AG20443 (cell line): Measurements from ENCODE around the gene ZNF726.
"Not testable (repeated sequence)": the region's sequence is repeated elsewhere in the genome, so short reads cannot be mapped to it uniquely, and the experiment has no call there.

Source experiments
- DNase-seq: peaks from one replicate; pipeline ENCODE4 v3.0.0; 2012; ENCODE audit warnings: low spot score, mixed read lengths

The ZNF726 gene

DNA sequence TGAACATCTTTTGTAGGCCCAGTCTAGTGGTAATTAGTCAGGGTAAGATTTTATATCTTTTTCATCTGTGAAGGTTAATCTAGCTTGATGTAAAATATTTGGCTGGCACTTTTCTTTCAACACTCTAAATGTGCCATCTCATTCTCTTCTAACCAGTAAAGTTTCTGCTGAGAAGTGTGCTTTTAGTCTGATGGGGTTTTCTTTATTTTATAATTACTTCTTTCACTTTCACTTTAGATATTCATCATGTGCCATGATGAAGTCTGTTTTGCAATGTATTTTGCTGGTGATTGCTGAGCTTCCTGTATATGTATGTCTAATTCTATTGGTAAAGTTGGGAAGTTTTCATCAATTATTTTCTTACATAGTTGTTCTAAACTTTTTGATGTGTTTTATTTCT lies 31.9 kb downstream of the ZNF726 start:
- no peak for DNase-seq

DNA sequence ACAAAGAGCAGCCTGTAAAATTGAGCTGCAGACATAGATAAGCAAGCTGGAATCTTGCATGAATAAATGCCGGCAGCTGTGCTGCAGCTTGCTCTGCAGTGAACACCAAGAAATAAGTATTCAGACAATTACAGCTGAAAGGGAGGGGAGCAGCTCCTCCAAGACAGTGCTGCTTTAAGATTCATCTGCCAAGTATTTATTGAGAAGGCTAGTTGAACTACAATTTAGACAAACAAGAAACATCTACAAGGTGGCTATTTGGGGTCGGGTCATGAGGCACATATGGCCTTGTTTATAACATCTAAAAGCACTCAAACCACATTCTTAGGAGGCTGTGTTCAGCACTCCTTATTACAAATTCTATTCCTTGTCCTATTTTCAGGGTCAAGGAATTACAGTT lies 34.9 kb downstream of the ZNF726 start:
- no peak for DNase-seq

DNA sequence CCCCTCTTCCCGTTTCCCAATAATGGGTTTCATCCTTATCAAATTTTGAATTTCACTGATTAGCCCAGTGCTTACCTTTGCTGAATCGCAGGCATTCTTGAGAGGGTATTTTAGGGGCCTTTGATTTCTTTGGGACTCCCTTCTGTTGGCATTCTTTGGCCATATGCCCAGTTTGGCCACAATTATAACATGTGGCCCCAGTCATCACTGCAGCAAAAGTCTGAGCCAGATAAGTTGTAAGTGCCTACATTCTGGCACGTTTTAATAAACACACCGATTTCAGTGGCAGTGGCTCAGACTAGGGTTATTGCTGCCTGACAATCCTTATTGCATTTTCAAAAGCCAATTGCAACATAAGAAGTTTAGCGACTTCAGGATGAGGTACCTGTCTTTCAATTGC lies 41.4 kb downstream of the ZNF726 start:
- no peak for DNase-seq

DNA sequence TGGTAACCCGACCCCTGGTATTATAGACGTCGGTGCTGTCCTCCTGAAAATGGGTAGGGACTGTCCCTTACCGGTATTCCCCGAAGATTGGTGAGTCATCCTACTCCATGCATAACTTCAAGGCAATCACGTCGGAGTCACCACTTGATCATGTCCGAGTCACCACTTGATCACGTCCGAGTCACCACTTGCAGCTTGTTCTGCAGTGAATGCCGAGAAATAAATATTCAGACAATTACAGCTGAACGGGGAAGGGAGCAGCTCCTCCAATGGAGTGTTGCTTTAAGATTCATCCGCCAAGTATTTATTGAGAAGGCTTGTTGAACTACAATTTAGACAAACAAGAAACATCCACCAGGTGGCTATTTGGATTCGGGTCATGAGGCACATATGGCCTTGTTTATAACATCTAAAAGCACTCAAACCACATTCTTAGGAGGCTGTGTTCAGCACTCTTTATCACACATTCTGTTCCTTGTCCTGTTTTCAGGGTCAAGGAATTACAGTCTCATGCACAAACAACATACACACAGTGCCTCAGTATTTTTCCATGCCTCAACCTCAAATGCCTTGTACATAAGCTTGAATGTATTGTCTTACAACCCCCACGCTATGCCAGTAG lies 43.1 kb downstream of the ZNF726 start:
- peak; percentile 17 for DNase-seq

DNA sequence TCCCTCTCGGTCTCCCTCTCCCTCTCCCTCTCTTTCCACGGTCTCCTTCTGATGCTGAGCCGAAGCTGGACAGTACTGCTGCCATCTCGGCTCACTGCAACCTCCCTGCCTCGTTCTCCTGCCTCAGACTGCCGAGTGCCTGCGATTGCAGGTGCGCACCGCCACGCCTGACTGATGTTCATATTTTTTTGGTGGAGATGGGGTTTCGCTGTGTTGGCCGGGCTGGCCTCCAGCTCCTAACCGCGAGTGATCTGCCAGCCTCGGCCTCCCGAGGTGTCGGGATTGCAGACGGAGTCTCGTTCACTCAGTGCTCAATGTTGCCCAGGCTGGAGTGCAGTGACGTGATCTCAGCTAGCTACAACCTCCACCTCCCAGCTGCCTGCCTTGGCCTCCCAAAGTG lies 48.7 kb downstream of the ZNF726 start:
- not testable (repeated sequence) for DNase-seq

DNA sequence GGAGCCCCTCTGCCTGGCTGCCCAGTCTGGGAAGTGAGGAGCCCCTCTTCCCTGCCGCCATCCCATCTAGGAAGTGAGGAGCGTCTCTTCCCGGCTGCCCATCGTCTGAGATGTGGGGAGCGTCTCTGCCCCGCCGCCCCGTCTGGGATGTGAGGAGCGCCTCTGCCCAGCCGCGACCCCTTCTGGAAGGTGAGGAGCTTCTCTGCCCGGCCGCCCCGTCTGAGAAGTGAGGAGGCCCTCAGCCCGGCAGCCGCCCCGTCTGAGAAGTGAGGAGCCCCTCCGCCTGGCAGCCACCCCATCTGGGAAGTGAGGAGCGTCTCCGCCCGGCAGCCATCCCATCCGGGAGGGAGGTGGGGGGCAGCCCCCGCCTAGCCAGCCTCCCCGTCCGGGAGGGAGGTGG lies 49.2 kb downstream of the ZNF726 start:
- DNase-seq = not testable (repeated sequence)

DNA sequence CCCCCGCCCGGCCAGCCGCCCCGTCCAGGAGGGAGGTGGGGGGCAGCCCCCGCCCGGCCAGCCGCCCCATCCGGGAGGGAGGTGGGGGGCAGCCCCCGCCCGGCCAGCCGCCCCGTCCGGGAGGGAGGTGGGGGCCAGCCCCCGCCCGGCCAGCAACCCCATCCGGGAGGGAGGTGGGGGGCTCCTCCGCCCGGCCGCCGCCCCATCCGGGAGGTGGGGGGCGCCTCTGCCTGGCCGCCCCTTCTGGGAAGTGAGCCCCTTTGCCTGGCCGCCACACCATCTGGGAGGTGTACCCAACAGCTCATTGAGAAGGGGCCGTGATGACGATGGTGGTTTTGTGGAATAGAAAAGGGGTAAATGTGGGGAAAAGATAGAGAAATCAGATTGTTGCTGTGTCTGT lies 49.6 kb downstream of the ZNF726 start:
- DNase-seq = not testable (repeated sequence)

DNA sequence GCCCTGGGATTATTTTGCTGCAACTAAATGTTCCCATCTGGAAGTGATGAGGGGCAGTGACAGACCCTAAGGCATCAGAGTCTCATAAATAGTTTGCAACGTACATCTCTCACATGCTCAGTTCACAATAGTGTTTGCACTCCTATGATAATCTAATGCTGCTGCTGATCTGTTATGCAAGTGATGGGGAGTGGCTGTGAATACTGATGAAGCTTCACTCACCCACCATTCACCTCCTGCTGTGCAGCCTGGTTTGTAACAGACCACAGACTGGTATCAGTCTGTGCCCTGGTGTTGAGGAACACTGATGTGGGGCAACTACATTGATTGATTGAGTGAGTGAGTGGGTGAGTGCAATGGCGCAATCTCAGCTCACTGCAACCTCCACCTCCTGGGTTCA lies 54.9 kb downstream of the ZNF726 start:
- DNase-seq = no peak

DNA sequence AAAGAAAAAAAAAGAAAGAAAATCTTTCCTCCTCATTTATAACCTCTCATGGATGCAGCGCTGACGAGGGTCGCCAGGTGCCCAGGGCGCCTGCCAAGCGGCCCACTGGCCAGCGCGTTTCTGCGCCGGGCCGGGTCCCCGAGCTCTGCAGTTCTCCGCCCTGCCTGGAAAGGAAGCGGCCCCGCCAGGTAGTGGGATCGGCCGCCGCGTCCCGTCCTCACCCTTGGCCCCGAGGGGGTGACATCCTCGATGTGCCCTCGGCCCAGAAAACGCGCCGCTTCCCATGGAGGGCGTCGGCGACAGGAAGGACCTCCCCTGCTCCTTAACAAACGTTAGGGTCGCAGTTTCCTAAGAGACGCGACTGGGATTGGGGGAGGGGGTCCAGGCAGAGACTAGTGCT lies 56.9 kb downstream of the ZNF726 start:
- DNase-seq = no peak

DNA sequence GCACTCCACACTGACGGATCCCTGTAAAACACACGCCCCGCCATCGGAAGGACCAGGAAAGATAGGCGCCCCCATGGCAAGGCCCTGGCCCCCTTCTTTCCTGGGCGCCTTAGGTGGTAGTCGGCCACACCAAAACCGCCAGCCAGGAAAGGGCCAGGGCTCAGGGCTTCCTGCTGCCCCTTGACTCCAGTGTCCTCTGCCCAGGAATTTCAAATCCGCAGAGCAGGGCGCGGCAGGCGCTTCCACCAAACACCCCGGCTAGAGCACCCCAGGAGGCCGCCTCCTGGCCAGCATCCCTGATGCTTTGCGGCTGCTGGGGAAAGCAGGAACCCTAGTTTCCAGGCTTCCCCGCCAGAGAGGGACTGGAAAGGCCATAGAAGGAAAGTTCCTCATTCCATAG lies 57.5 kb downstream of the ZNF726 start:
- DNase-seq = no peak

DNA sequence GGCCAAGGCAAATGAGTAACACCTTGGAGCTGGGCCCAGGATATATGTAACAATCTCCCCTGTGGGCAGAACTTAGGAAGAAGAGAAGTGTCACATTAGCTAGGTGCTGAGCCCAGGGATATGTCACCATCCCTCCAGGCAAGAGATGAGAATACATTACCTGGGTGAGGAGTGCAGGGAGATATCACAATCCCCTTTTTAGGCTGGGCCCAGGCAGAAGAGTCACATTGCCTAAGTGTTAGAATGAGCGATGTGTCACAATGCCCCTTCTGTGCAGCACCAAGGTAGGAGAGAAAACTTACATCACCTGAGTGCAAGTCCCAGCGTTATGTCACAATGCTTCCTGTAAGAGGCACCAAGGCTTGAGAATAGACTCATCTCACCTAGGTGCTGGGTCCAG lies 60.3 kb downstream of the ZNF726 start:
- DNase-seq = no peak

DNA sequence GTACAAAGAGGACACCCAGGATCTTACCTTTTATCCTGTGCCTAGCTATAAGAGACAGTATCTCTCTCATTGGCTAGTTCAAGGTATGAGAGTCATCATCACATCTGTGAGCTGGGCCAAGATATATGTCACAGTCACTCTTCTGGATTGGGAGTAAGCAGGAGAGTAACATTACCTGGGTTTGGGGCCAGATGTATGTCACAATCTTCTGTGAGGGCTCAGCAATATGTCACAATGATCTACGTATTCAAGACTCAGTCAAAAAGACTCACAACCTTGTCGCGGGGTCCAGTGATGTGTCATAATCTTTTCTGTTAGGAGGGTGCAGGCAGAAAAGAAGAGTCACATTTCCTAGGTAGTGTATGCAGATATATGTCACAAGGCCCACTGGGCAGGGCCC lies 61.9 kb downstream of the ZNF726 start:
- not testable (repeated sequence) for DNase-seq

DNA sequence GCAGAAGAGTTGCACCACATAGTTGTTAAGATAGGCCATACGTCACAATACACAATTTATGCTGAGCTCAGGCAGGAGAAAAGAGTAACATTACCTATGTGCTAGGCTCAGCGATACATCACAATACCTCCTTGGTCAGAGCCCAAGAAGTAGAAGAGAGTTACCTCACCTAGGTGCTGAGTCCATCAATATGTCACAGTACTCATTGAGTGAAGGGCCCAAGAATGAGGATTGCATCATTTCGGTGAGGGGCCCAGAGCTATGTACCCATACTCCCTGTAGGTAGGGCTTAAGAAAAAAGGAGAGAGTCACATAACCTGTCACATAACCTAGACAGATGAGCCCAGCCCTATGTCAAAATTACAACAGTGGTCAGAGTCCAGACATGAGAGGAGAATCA lies 62.6 kb downstream of the ZNF726 start:
- not testable (repeated sequence) for DNase-seq

DNA sequence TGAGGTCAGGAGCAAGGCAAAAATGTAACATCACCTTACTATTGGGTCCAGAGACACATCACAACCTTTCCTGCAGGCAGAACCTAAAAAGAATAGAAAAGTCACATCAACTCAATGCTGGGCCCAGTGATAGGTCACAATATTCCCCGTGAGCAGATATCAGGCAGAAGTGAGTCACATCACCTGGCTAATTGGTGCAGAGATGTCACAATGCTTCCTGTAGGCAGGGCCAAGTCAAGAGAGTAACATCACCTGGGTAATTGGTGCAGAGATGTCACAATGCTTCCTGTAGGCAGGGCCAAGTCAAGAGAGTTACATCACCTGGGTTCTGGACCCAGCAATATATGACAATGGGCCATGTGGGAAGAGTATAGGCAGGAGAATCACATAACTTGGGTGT lies 63.4 kb downstream of the ZNF726 start:
- no peak for DNase-seq

DNA sequence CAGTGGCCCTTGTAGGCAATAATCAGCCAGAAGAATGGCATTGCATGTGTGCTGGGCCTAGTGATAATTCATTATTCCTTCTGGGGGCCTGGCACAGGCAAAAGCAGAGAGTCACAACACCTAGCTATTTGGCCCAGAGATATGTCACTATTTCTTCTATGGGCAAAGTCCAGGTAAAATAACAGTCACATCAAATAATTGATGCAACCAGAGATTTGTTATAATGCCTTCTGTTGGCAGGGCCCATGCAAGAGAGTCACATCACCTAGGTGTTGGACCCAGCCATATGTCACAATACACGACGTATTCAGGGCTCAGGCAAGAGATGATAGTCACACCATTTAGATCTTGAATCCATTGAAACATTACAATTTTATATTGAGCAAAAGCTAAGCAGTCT lies 66.1 kb downstream of the ZNF726 start:
- no peak for DNase-seq

DNA sequence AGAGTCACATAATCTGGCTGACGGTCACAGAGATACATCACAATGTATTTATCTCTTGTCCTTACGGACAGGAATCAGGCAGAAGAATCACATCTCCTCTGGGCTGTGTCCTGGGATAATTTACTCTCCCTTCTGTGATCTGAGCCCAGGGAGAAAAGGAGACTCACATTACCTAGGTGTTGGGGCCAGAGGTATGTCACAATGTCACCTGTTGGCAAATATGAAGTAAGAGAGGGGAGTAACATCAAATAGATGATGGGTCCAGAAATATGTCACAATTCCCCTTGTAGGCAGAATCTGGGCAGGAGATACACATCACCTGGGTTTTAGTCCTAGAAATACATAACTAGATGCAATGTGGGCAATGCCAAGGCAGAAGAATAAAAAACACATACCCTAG lies 67.2 kb downstream of the ZNF726 start:
- DNase-seq = no peak

DNA sequence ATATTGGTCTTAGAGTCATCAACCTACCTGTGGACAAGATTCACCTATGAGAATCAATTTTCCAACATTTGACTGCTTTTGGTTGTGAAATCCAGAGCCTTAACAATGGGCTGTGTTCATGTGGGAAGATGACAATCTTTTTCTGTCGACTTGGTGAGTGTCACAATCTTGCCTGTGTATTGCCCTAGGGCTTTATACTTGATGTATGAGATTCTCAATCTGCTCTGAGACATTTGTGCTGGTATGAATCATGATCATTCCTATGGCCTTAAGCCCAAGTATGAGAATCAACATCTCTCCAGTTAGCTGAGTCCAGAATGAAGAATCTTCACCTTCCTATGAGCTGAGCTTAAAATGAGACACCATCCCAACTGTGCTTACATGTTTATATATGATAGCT lies 68.7 kb downstream of the ZNF726 start:
- DNase-seq = no peak
